Measurements from ENCODE around the gene OR14J1.
"Not testable (repeated sequence)": the region's sequence is repeated elsewhere in the genome, so short reads cannot be mapped to it uniquely, and the experiment has no call there.

DNA sequence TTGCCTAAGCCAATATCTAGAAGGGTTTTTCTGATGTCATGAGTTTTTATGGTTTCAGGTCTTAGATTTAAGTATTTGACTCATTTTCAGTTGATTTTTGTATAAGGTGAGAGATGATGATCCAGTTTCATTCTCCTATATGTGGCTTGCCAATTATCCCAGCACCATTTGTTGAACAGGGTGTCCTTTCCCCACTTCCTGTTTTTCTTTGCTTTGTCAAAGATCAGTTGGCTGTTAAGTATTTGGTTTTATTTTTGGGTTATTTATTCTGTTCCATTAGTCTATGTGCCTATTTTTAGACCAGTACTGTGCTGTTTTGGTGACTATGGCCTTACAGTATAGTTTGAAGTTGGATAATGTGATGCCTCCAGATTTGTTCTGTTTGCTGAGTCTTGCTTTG lies 21.8 kb downstream of the OR14J1 start:
- TF ChIP-seq, protein P1, sequence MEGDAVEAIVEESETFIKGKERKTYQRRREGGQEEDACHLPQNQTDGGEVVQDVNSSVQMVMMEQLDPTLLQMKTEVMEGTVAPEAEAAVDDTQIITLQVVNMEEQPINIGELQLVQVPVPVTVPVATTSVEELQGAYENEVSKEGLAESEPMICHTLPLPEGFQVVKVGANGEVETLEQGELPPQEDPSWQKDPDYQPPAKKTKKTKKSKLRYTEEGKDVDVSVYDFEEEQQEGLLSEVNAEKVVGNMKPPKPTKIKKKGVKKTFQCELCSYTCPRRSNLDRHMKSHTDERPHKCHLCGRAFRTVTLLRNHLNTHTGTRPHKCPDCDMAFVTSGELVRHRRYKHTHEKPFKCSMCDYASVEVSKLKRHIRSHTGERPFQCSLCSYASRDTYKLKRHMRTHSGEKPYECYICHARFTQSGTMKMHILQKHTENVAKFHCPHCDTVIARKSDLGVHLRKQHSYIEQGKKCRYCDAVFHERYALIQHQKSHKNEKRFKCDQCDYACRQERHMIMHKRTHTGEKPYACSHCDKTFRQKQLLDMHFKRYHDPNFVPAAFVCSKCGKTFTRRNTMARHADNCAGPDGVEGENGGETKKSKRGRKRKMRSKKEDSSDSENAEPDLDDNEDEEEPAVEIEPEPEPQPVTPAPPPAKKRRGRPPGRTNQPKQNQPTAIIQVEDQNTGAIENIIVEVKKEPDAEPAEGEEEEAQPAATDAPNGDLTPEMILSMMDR (conservative IDR thresholded peaks at IDR 0.05), result not testable (repeated sequence)
- not testable (repeated sequence) for TF ChIP-seq EZH2 (IDR thresholded peaks at IDR 0.05; ENCODE audit: low read depth)

Measured in PC-9 (cell line).